ENCODE measurements around the gene TXN. TPM values are rescaled to one million over a fixed set of nuclear protein-coding genes. Genes with fewer than 3 reads are reported as not detected.
"Not testable (repeated sequence)": the region's sequence is repeated elsewhere in the genome, so short reads cannot be mapped to it uniquely, and the experiment has no call there.

TXN gene
- total RNA-seq, 1 donor from 2014 or later, result 181 TPM

- Mint-ChIP-seq H3K9me3 (no peaks in the 10 kb centered on the region), H3K36me3 (ENCODE audit: low read depth) (no peaks in the 10 kb centered on the region), H3K4me3 (peak overlapping the region; percentile 96), H3K4me1 (peaks cover 47% of the 10 kb centered on the region), H3K27ac (ENCODE audit: unreplicated experiment) (peak overlapping the region; percentile 93), H3K27me3 (ENCODE audit: low read depth) (no peaks in the 10 kb centered on the region)
- TF ChIP-seq, protein P1, sequence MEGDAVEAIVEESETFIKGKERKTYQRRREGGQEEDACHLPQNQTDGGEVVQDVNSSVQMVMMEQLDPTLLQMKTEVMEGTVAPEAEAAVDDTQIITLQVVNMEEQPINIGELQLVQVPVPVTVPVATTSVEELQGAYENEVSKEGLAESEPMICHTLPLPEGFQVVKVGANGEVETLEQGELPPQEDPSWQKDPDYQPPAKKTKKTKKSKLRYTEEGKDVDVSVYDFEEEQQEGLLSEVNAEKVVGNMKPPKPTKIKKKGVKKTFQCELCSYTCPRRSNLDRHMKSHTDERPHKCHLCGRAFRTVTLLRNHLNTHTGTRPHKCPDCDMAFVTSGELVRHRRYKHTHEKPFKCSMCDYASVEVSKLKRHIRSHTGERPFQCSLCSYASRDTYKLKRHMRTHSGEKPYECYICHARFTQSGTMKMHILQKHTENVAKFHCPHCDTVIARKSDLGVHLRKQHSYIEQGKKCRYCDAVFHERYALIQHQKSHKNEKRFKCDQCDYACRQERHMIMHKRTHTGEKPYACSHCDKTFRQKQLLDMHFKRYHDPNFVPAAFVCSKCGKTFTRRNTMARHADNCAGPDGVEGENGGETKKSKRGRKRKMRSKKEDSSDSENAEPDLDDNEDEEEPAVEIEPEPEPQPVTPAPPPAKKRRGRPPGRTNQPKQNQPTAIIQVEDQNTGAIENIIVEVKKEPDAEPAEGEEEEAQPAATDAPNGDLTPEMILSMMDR (conservative IDR thresholded peaks at IDR 0.05), result no peak
- DNase-seq (ENCODE audit: low read depth, low spot score), result no peak
Observed at GRCh38 chr9:110257097-110257841, 962 bp upstream of the TXN start.

- DNase-seq (ENCODE audit: low read depth, low spot score), result peak; percentile 19
- Mint-ChIP-seq H3K9me3 (no peaks in the 10 kb centered on the region), H3K4me1 (peaks cover 54% of the 10 kb centered on the region), H3K27ac (ENCODE audit: unreplicated experiment) (peak overlapping the region; percentile 98), H3K27me3 (ENCODE audit: low read depth) (no peaks in the 10 kb centered on the region), H3K36me3 (ENCODE audit: low read depth) (no peaks in the 10 kb centered on the region), H3K4me3 (peak overlapping the region; percentile 96)
- TF ChIP-seq, protein P1 (conservative IDR thresholded peaks at IDR 0.05), result no peak
Observed at GRCh38 chr9:110255463-110256379, 586 bp downstream of the TXN start.

- TF ChIP-seq, protein P1 (conservative IDR thresholded peaks at IDR 0.05), result no peak
- Mint-ChIP-seq H3K36me3 (ENCODE audit: low read depth) (no peaks in the 10 kb centered on the region), H3K4me1 (peaks cover 54% of the 10 kb centered on the region), H3K27me3 (ENCODE audit: low read depth) (no peaks in the 10 kb centered on the region), H3K9me3 (no peaks in the 10 kb centered on the region), H3K27ac (ENCODE audit: unreplicated experiment) (peak overlapping the region; percentile 54), H3K4me3 (peak overlapping the region; percentile 96)
- no peak for DNase-seq (ENCODE audit: low read depth, low spot score)
Observed at GRCh38 chr9:110255034-110255462, 1.3 kb downstream of the TXN start.

GRCh38 chr9:110254500-110254899 lies 1.8 kb downstream of the TXN start:
- Mint-ChIP-seq H3K27ac (ENCODE audit: unreplicated experiment) (peak overlapping the region; percentile 3), H3K27me3 (ENCODE audit: low read depth) (no peaks in the 10 kb centered on the region), H3K36me3 (ENCODE audit: low read depth) (no peaks in the 10 kb centered on the region), H3K4me1 (peaks cover 54% of the 10 kb centered on the region), H3K9me3 (no peaks in the 10 kb centered on the region), H3K4me3 (peak overlapping the region; percentile 96)
- DNase-seq (ENCODE audit: low read depth, low spot score), result no peak
- TF ChIP-seq, protein P1 (conservative IDR thresholded peaks at IDR 0.05), result no peak

GRCh38 chr9:110252509-110253139 lies 3.7 kb downstream of the TXN start:
- H3K4me1 Mint-ChIP-seq, result peaks cover 47% of the 10 kb centered on the region
- TF ChIP-seq, protein P1 (conservative IDR thresholded peaks at IDR 0.05), result no peak
- no peaks in the 10 kb centered on the region for H3K9me3 Mint-ChIP-seq
- H3K36me3 Mint-ChIP-seq (ENCODE audit: low read depth), result no peaks in the 10 kb centered on the region
- H3K27ac Mint-ChIP-seq (ENCODE audit: unreplicated experiment), result no peak overlapping the region
- no peak for DNase-seq (ENCODE audit: low read depth, low spot score)
- peak overlapping the region; percentile 96 for H3K4me3 Mint-ChIP-seq
- no peaks in the 10 kb centered on the region for H3K27me3 Mint-ChIP-seq (ENCODE audit: low read depth)

GRCh38 chr9:110251770-110252169 lies 4.5 kb downstream of the TXN start:
- not testable (repeated sequence) for H3K27me3 Mint-ChIP-seq (ENCODE audit: low read depth); H3K9me3 Mint-ChIP-seq; H3K36me3 Mint-ChIP-seq (ENCODE audit: low read depth); H3K27ac Mint-ChIP-seq (ENCODE audit: unreplicated experiment); DNase-seq (ENCODE audit: low read depth, low spot score)
- peak overlapping the region; percentile 38 for H3K4me3 Mint-ChIP-seq
- peaks cover 38% of the 10 kb centered on the region for H3K4me1 Mint-ChIP-seq

Measured in neural crest cell (in vitro differentiated cells).